Stomach (tissue), 9 donors: ENCODE results near the gene TEKT2. TPM values are rescaled to one million over a fixed set of nuclear protein-coding genes. Genes with fewer than 3 reads are reported as not detected.
A peak's percentile ranks its signal among the peaks of the same experiment; 100 is the strongest.

Experiments used
- DNase-seq, 2 donors: peaks; one replicate each; pipeline versions ENCODE4 v3.0.0 to v3.0.0-alpha.2; 2013 to 2019
- H3K27ac ChIP-seq, 5 donors: fragments of 200-600 bp in 4 of 5; sonication (generic) in 4 of 5; one replicate each; pipeline ENCODE4 v1.5.1; 2013 to 2019; ENCODE audit warnings: mild to moderate bottlenecking in 1 of 5, moderate library complexity in 1 of 5
- H3K27me3 ChIP-seq, 3 donors: fragments of 200-600 bp; sonication (generic); one replicate each; pipeline ENCODE4 v1.5.1; 2017 to 2019; ENCODE audit warnings: mixed run types in 1 of 3
- H3K36me3 ChIP-seq, 4 donors: fragments of 200-600 bp; sonication (generic); 1 replicate in 3 of 4; 2 replicates in 1 of 4; pipeline ENCODE4 v1.5.1; 2016 to 2019
- H3K4me1 ChIP-seq, 4 donors: fragments of 200-600 bp; sonication (generic); one replicate each; pipeline ENCODE4 v1.5.1; 2016 to 2019
- H3K4me3 ChIP-seq, 4 donors: fragments of 200-600 bp; sonication (generic) in 3 of 4; one replicate each; pipeline ENCODE4 v1.5.1; 2016 to 2019; ENCODE audit warnings: mild to moderate bottlenecking in 1 of 4
- H3K9me3 ChIP-seq, 4 donors: fragments of 200-600 bp; sonication (generic); one replicate each; pipeline ENCODE4 v1.5.1; 2016 to 2019
- CTCF ChIP-seq, 7 experiments: fragments of 450-650 bp in 4 of 7; fragments of 200-600 bp in 3 of 7; sonication (generic) in 3 of 7; IDR thresholded peaks; one replicate each; pipeline ENCODE4 v1.5.1; 2016 to 2019; ENCODE audit warnings: antibody characterized with exemption in 7 of 7, control low read depth in 2 of 7, mild to moderate bottlenecking in 1 of 7
- EP300 ChIP-seq: sonication (generic); formaldehyde crosslinking; IDR thresholded peaks from one replicate; pipeline ENCODE4 v1.6.1; 2017; ENCODE audit warnings: antibody characterized with exemption
- POLR2A ChIP-seq, 4 donors: fragments of 450-650 bp; IDR thresholded peaks; one replicate each; pipeline ENCODE4 v1.6.1; 2016; ENCODE audit warnings: antibody characterized with exemption in 4 of 4, control low read depth in 2 of 4, mild to moderate bottlenecking in 1 of 4, moderate library complexity in 1 of 4
- POLR2AphosphoS5 ChIP-seq, 3 donors: sonication (generic); formaldehyde crosslinking; IDR thresholded peaks; one replicate each; pipeline ENCODE4 v1.6.1; 2016; ENCODE audit warnings: antibody characterized with exemption in 3 of 3
- WGBS, 5 donors: extraction: QIAGEN DNeasy Blood & Tissue Kit in 3 of 5; methylation state at CpG; one replicate each; pipeline versions ENCODE4 v1.1.5 to v1.1.7; 2013 to 2018; 5-methylcytosine and 5-hydroxymethylcytosine counted together
- intact Hi-C: fragments of 100-400 bp; cut with DNase I; formaldehyde crosslinking; loops from one replicate; pipeline ENCODE4 v1.15.1; 2023; ENCODE audit warnings: low total_unique reads
- polyA plus RNA-seq, 3 donors: library from polyadenylated mRNA; stranded (reverse); fragments of 200-250 nt; gene quantifications; one replicate each; pipeline ENCODE4 v1.2.3, GENCODE V29; 2013
- total RNA-seq, 5 donors: library from RNA; depleted of rRNA; stranded (reverse); fragments of >200 nt; gene quantifications; one replicate each; pipeline versions ENCODE4 v1.1.0 to v1.2.3, GENCODE V29; 2014 to 2016
- donor health status: healthy with polysubstance abuse.
- donor health status: Bipolar disorder and iron deficiency.
- donor health status: healthy.

Gene TEKT2
- total and polyA plus RNA-seq, 8 donors, result 0.25 to 0.76 (median 0.60) TPM; not detected in 5

GRCh38 chr1:36137776-36138175 lies 53.9 kb downstream of the TEKT2 start:
- DNase-seq, result no peak
- H3K9me3 ChIP-seq, result no peaks in the 10 kb centered on the region
- peak overlapping the region in 3 of 5 donors; percentile 63 to 80 (median 64) for H3K27ac ChIP-seq
- WGBS, 5 donors, result 81 to 90% (median 88%) methylated on average over 3 of the region's 3 CpGs
- H3K4me3 ChIP-seq, result no peak overlapping the region
- TF ChIP-seq POLR2AphosphoS5 (IDR thresholded peaks at IDR 0.05), result no peak
- no peak for TF ChIP-seq EP300
- TF ChIP-seq CTCF (IDR thresholded peaks at IDR 0.05), result no peak
- TF ChIP-seq POLR2A (IDR thresholded peaks at IDR 0.05), result no peak
- peaks cover 24 to 47% (median 45%) of the 10 kb centered on the region in 4 donors for H3K36me3 ChIP-seq
- peaks cover 19 to 69% (median 43%) of the 10 kb centered on the region in 4 donors for H3K4me1 ChIP-seq
- intact Hi-C loops, result loop anchor here (5.0 kb wide), 1 partner anchor 40 kb away; no protein-coding TSS in a partner anchor
- H3K27me3 ChIP-seq, result no peaks in the 10 kb centered on the region

Other genes starting within 250 kb of the TEKT2 start
- gene AGO1, start 200.9 kb upstream of the TEKT2 start, total RNA-seq, result 10 to 100 TPM in 4 of 5 donors, 1 to 10 TPM in 1; 8.0 to 20.3 (median 12.3) TPM
- 1 to 10 TPM; 2.2 to 3.7 (median 3.4) TPM for gene AGO1, start 200.9 kb upstream of the TEKT2 start, polyA plus RNA-seq
- gene AGO3, start 153.0 kb upstream of the TEKT2 start, total RNA-seq, result 10 to 100 TPM; 11.9 to 33.8 (median 13.9) TPM
- 1 to 10 TPM; 1.9 to 2.3 (median 2.2) TPM for gene AGO3, start 153.0 kb upstream of the TEKT2 start, polyA plus RNA-seq
- gene ADPRS, start 4.8 kb downstream of the TEKT2 start, total RNA-seq, result 10 to 100 TPM in 3 of 5 donors, 1 to 10 TPM in 2; 1.8 to 15.1 (median 11.6) TPM
- 10 to 100 TPM; 21.3 to 27.5 (median 24.7) TPM for gene ADPRS, start 4.8 kb downstream of the TEKT2 start, polyA plus RNA-seq
- gene COL8A2, start 41.1 kb downstream of the TEKT2 start, total RNA-seq, result 10 to 100 TPM in 1 of 5 donors, 1 to 10 TPM in 4; 3.5 to 19.2 (median 5.5) TPM
- 1 to 10 TPM in 2 of 3 donors, under 1 TPM in 1; 0.92 to 5.0 (median 2.0) TPM for gene COL8A2, start 41.1 kb downstream of the TEKT2 start, polyA plus RNA-seq
- gene TRAPPC3, start 65.4 kb downstream of the TEKT2 start, total RNA-seq, result 10 to 100 TPM in 4 of 5 donors, 1 to 10 TPM in 1; 8.9 to 63.9 (median 19.8) TPM
- gene TRAPPC3, start 65.4 kb downstream of the TEKT2 start, polyA plus RNA-seq, result 10 to 100 TPM; 61.1 to 64.0 (median 62.8) TPM
- 100 to 1,000 TPM in 2 of 5 donors, 10 to 100 TPM in 3; 14.6 to 164 (median 40.3) TPM for gene MAP7D1, start 72.1 kb downstream of the TEKT2 start, total RNA-seq
- 10 to 100 TPM; 36.7 to 42.8 (median 42.4) TPM for gene MAP7D1, start 72.1 kb downstream of the TEKT2 start, polyA plus RNA-seq
- 10 to 100 TPM; 26.4 to 97.9 (median 61.3) TPM for gene THRAP3, start 140.3 kb downstream of the TEKT2 start, total RNA-seq
- 10 to 100 TPM; 22.2 to 28.0 (median 26.9) TPM for gene THRAP3, start 140.3 kb downstream of the TEKT2 start, polyA plus RNA-seq
- gene SH3D21, start 222.3 kb downstream of the TEKT2 start, total RNA-seq, result 100 to 1,000 TPM in 1 of 5 donors, 1 to 10 TPM in 3, not detected in 1; 3.5 to 120 (median 6.5) TPM
- gene SH3D21, start 222.3 kb downstream of the TEKT2 start, polyA plus RNA-seq, result 1 to 10 TPM in 2 of 3 donors, under 1 TPM in 1; 0.76 to 2.7 (median 1.8) TPM
- 10 to 100 TPM in 3 of 5 donors, 1 to 10 TPM in 1, not detected in 1; 8.3 to 67.2 (median 44.0) TPM for gene EVA1B, start 239.6 kb downstream of the TEKT2 start, total RNA-seq
- gene EVA1B, start 239.6 kb downstream of the TEKT2 start, polyA plus RNA-seq, result 10 to 100 TPM; 29.0 to 35.0 (median 29.8) TPM